Measurements from ENCODE around the gene SDC1. TPM values are rescaled to one million over a fixed set of nuclear protein-coding genes. Genes with fewer than 3 reads are reported as not detected.
A peak's percentile ranks its signal among the peaks of the same experiment; 100 is the strongest.

The SDC1 gene
- total and polyA plus RNA-seq, 8 donors, result 16.0 to 140 (median 45.0) TPM

DNA sequence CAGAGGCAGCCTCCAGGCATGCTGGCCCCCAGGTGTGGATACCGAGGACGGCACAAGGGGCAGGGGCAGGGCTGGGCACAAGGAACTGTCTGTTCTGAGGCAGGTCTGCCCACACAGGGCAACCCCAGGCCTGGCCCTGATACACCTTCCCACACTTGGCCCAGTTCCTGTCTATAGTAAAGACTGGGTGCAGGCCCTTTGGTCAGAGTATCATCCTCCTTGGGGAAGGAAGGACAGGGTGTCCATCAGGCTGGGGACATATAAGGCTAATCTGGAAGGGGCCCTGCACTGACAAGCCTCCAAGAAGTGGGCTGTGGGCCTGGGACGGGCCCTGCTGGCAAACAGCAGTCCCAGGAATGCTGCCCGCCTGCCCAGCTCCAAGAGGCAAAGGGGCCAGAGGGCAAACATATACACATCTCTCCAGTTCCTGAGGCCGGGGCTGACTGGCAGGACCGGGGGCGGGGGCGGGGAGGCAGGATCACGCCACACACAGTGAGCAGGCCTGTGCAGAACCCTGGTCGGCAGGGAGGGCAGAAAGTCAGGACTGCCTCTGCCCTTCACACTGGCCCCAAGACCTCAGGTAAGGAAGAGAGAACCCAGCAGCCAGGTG, 18.9 kb downstream of the SDC1 start:
- TF ChIP-seq POLR2AphosphoS5 (IDR thresholded peaks at IDR 0.05), result no peak
- TF ChIP-seq EP300 (IDR thresholded peaks at IDR 0.05), result no peak
- no peak for TF ChIP-seq POLR2A (IDR thresholded peaks at IDR 0.05)
- TF ChIP-seq, protein P1, sequence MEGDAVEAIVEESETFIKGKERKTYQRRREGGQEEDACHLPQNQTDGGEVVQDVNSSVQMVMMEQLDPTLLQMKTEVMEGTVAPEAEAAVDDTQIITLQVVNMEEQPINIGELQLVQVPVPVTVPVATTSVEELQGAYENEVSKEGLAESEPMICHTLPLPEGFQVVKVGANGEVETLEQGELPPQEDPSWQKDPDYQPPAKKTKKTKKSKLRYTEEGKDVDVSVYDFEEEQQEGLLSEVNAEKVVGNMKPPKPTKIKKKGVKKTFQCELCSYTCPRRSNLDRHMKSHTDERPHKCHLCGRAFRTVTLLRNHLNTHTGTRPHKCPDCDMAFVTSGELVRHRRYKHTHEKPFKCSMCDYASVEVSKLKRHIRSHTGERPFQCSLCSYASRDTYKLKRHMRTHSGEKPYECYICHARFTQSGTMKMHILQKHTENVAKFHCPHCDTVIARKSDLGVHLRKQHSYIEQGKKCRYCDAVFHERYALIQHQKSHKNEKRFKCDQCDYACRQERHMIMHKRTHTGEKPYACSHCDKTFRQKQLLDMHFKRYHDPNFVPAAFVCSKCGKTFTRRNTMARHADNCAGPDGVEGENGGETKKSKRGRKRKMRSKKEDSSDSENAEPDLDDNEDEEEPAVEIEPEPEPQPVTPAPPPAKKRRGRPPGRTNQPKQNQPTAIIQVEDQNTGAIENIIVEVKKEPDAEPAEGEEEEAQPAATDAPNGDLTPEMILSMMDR (IDR thresholded peaks at IDR 0.05), result peak in 1 of 7 experiments; percentile 18
- H3K4me1 ChIP-seq, result peaks cover 32 to 62% (median 51%) of the 10 kb centered on the region in 4 donors
- H3K36me3 ChIP-seq, result peaks cover 7 to 37% (median 29%) of the 10 kb centered on the region in 4 donors
- peak overlapping the region; percentile 72 to 92 (median 80) for H3K27ac ChIP-seq
- no peaks in the 10 kb centered on the region for H3K9me3 ChIP-seq
- intact Hi-C loops (cut with DNase I; ENCODE audit: low total_unique reads), result no loop called here
- 21 to 72% (median 48%) methylated on average over 7 to 10 of the region's 10 CpGs for WGBS, 5 donors
- DNase-seq, result peak; percentile 81 to 83
- H3K4me3 ChIP-seq, result no peak overlapping the region
- H3K27me3 ChIP-seq, result no peaks in the 10 kb centered on the region

DNA sequence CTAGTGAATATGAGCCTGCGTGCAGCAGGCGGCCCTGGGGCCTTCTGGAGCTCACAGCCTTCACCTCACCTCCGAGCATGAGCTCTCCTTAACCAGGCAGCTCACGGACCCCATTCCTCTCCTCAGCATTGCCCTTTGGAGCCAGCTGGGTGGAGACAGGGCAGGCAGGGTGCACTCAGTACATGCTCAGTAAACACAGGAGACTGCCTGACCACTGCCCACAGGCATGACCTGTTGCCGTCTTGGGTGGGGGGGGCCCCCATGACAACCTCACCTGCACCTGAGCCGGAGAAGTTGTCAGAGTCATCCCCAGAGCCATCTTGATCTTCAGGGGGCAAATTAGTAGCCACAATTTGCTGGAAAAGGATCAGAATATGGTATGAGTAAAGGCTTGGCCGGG, 19.9 kb downstream of the SDC1 start:
- Histone ChIP-seq H3K27ac (peak overlapping the region in 3 of 5 donors; percentile 80 to 92 (median 82)), H3K27me3 (no peaks in the 10 kb centered on the region), H3K4me1 (peaks cover 32 to 55% (median 47%) of the 10 kb centered on the region in 4 donors), H3K4me3 (no peak overlapping the region), H3K36me3 (peaks cover 7 to 43% (median 32%) of the 10 kb centered on the region in 4 donors), H3K9me3 (no peaks in the 10 kb centered on the region)
- TF ChIP-seq POLR2A (IDR thresholded peaks at IDR 0.05) (no peak), POLR2AphosphoS5 (IDR thresholded peaks at IDR 0.05) (no peak), EP300 (IDR thresholded peaks at IDR 0.05) (no peak)
- TF ChIP-seq, protein P1 (IDR thresholded peaks at IDR 0.05), result no peak
- no peak for DNase-seq
- intact Hi-C loops (cut with DNase I; ENCODE audit: low total_unique reads), result no loop called here
- 79 to 89% (median 87%) methylated on average over 5 to 7 of the region's 7 CpGs for WGBS, 5 donors

DNA sequence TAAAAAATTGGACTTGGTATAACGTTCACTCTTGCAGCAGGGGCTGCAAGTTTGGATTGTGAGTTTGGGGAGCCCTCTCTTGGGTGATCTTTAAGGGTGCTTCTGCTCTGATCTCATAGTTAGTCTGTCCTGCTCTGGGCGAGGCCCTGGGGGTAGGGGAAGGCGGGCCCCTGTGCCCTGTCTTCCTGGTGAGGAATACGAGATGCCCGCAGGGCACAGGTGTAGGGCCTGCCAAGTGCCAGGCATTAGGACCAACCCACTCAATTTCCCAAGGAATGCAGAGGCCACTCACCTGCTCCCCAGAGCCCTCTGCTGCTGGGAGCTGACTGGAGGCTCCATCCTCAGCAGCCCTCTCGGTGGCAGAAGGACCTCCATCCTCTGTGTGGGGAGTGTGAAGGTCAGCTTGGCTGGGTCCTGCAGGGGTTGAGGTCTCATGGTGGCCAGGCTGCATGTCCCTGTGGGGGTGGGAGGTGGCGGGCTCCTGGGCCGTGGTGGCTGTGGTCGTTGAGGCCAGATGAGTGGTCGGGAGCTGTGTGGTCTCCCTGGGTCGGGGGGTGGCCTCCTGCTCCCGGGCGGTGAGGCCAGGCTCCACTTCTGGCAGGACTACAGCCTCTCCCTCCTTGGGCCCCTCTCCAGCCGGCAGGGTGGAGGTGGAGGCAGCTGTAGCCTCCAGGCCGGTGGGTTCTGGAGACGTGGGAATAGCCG, 21.3 kb downstream of the SDC1 start:
- Histone ChIP-seq H3K36me3 (peaks cover 7 to 43% (median 32%) of the 10 kb centered on the region in 4 donors), H3K9me3 (no peaks in the 10 kb centered on the region), H3K4me3 (no peak overlapping the region), H3K4me1 (peaks cover 30 to 53% (median 44%) of the 10 kb centered on the region in 4 donors), H3K27me3 (no peaks in the 10 kb centered on the region), H3K27ac (no peak overlapping the region)
- intact Hi-C loops (cut with DNase I; ENCODE audit: low total_unique reads), result no loop called here
- no peak for DNase-seq
- TF ChIP-seq, protein P1 (IDR thresholded peaks at IDR 0.05), result no peak
- TF ChIP-seq EP300 (IDR thresholded peaks at IDR 0.05), result no peak
- WGBS, 5 donors, result 83 to 91% (median 85%) methylated on average over 8 to 17 of the region's 17 CpGs

DNA sequence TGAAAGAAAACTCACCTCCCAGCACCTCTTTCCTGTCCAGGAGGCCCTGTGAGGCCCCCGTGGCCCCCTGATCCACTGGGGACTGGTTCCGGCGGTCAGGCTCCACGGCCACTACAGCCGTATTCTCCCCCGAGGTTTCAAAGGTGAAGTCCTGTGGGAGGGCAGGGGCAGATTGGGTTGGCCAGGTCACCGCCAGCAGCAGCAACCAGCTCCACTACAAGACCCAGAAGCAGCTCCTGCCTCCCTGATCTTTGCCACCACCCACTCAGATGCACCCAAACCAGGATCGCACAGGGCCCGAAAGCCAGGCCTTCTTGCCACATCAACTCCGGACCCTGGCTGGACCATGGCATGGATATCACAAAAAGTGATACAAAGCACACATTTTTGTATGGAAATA, 21.9 kb downstream of the SDC1 start:
- Histone ChIP-seq H3K36me3 (peaks cover 7 to 43% (median 32%) of the 10 kb centered on the region in 4 donors), H3K27me3 (no peaks in the 10 kb centered on the region), H3K4me1 (peaks cover 31 to 53% (median 45%) of the 10 kb centered on the region in 4 donors), H3K27ac (no peak overlapping the region), H3K4me3 (no peak overlapping the region), H3K9me3 (no peaks in the 10 kb centered on the region)
- no peak for DNase-seq
- TF ChIP-seq EP300 (IDR thresholded peaks at IDR 0.05) (no peak), POLR2AphosphoS5 (IDR thresholded peaks at IDR 0.05) (no peak), POLR2A (IDR thresholded peaks at IDR 0.05) (no peak)
- TF ChIP-seq, protein P1 (IDR thresholded peaks at IDR 0.05), result no peak
- intact Hi-C loops (cut with DNase I; ENCODE audit: low total_unique reads), result no loop called here
- 94 to 98% (median 95%) methylated on average over 10 of the region's 10 CpGs for WGBS, 5 donors
